ENCODE results near the gene DTX3.
A peak's percentile ranks its signal among the peaks of the same experiment; 100 is the strongest.
"Not testable (repeated sequence)": the region's sequence is repeated elsewhere in the genome, so short reads cannot be mapped to it uniquely, and the experiment has no call there.

Gene DTX3

GRCh38 chr12:57632073-57632957 is 27.7 kb downstream of the DTX3 start:
- peak in 1 of 14 donors; percentile 72 for DNase-seq

- DNase-seq, result peak in 6 of 14 donors; percentile 32 to 81 (median 44)
These were observed 28.6 kb downstream of the DTX3 start, which contains the start of gene B4GALNT1 for GRCh38 chr12:57632958-57633840. Gene B4GALNT1 (minus strand): TSS chr12:57633201. CDS start chr12:57632132, 1,069 bp downstream.

DNA sequence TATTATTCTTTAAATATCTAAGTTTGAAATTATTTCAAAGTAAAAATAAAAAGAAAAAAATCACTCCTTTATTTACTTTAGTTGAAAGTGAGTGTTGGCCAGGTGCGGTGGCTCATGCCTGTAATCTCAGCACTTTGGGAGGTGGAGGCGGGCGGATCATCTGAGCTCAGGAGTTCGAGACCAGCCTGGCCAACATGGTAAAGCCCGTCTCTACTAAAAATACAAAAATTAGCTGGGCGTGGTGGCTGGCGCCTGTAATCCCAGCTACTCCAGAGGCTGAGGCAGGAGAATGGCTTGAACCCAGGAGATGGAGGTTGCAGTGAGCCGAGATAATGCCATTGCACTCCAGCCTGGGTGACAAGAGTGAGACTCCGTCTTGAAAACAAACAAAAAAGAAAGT is 32.1 kb downstream of the DTX3 start:
- DNase-seq, result not testable (repeated sequence)

GRCh38 chr12:57637364-57637763 is 32.7 kb downstream of the DTX3 start:
- no peak for DNase-seq

GRCh38 chr12:57638096-57638495 is 33.5 kb downstream of the DTX3 start:
- DNase-seq, result no peak

DNA sequence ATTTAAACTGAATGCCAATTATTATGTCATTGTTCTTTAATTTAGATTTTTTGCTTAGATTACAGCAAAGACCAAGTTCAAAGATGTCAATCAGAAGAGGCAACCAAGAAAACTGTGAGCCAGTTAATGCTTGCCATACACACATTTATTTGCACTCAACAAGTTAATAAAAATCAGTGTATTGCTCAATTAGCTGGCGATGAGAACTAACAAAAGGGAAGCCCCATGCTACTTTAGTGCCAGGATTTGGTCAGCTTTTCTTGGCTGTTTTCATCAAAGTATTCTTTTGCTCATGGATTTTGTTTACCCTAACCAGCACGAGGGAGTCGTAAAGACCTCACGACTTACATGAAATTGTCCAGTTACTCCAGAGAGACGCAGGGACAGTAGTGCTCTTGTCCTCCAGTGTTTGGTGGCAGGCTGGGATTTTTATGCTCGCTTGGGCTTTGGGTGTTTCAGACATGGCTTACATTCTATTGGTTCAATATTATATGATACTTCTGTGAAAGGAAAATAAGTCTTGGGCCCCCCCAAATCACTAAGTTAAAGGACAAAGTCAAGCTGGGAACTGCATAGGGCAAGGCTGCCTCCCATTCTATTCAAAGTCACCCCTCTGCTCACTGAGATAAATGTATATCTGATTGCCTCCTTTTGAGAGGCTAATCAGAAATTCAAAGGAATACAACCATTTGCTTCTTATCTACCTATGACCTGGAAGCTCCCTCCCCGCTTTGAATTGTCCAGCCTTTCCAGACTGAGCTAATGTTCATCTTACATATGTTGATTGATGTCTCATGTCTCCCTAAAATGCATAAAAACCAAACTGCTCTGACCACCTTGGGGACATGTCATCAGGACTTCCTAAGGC is 35.8 kb downstream of the DTX3 start:
- DNase-seq, result no peak

- DNase-seq, result no peak
These were observed 37.2 kb downstream of the DTX3 start for GRCh38 chr12:57641699-57642442.

- DNase-seq, result not testable (repeated sequence)
These were observed 41.5 kb downstream of the DTX3 start for GRCh38 chr12:57645990-57646658.

GRCh38 chr12:57646659-57647049 is 42.0 kb downstream of the DTX3 start:
- not testable (repeated sequence) for DNase-seq

- DNase-seq, result no peak
These were observed 49.4 kb downstream of the DTX3 start for GRCh38 chr12:57654042-57654441.

DNA sequence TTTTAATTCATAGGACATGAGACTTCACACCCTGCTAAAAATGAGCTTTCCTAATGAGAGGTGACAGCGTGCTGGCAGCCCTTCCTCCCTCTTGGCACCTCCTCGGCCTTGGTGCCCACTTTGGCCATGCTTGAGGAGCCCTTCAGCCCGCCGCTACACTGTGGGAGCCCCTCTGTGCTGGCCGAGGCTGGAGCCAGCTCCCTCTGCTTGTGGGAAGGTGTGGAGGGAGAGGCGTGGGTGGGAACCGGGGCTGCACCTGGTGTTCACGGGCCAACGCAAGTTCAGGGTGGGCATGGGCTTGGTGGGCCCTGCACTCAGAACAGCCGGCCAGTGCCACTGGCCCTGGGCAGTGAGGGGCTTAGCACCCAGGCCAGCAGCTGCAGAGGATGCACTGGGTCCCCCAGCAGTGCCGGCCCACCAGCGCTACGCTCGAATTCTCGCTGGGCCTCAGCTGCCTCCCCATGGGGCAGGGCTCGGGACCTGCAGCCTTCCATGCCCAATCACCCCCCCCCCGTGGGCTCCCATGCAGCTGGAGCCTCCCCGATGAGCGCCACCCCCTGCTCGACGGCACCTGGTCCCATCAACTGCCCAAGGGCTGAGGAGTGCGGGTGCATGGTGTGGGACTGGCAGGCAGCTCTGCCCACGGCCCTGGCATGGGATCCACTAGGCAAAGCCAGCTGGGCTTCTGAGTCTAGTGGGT is 51.1 kb downstream of the DTX3 start:
- DNase-seq, result no peak

- DNase-seq, result not testable (repeated sequence)
These were observed 51.8 kb downstream of the DTX3 start for GRCh38 chr12:57656408-57656807.

DNA sequence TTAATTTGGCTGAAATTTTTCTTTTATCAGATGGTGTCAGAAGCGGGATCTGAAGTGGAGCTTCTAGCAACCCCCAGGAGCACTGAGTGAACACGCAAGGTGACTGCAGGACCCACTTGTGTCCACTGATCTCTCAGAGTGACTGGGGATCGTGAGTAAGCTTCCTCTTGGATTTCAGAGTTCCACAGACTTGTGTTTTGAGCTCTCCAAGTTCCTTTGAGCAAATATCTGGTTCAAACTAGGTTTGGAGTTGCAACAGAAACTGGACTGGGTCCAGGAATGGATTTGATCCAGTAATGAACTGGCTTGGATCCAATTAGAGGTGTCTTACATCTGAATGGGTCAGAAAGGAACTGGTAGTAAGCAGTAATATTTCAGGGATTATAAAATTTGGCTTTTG is 53.1 kb downstream of the DTX3 start:
- DNase-seq, result no peak

GRCh38 chr12:57658890-57659289 is 54.3 kb downstream of the DTX3 start:
- no peak for DNase-seq
